HepG2 (cell line): Measurements from ENCODE around the gene STK11. TPM values are rescaled to one million over a fixed set of nuclear protein-coding genes. Genes with fewer than 3 reads are reported as not detected.

Source experiments
- ARNTL ChIP-seq: sonication (generic); formaldehyde crosslinking; IDR thresholded peaks from 2 replicates; pipeline ENCODE4 v1.4.0; 2020; ENCODE audit warnings: mild to moderate bottlenecking, missing genetic modification reagents
- BORCS8-MEF2B ChIP-seq: sonication (generic); formaldehyde crosslinking; IDR thresholded peaks from 2 replicates; pipeline ENCODE4 v1.8.0; 2022; ENCODE audit warnings: mild to moderate bottlenecking, missing genetic modification reagents
- DBP ChIP-seq: sonication (generic); formaldehyde crosslinking; IDR thresholded peaks from 2 replicates; pipeline ENCODE4 v1.4.0; 2020; ENCODE audit warnings: missing genetic modification reagents; ENCODE audit errors: not compliant biosample characterization
- FOXA1 ChIP-seq, 2 experiments: fragments of 450-650 bp in 1 of 2; sonication (generic) in 1 of 2; formaldehyde crosslinking in 1 of 2; IDR thresholded peaks; 2 replicates each; pipeline versions ENCODE4 v1.4.0 to v1.6.1; 2016 to 2020; ENCODE audit warnings: missing genetic modification reagents in 1 of 2
- HES4 ChIP-seq: sonication (generic); formaldehyde crosslinking; IDR thresholded peaks from 2 replicates; pipeline ENCODE4 v1.9.0; 2021; ENCODE audit warnings: mild to moderate bottlenecking, missing genetic modification reagents, borderline replicate concordance
- SP5 ChIP-seq: IDR thresholded peaks from 2 replicates; pipeline ENCODE4 v1.6.1; 2016; ENCODE audit warnings: low read depth, borderline replicate concordance
- SRF ChIP-seq: IDR thresholded peaks from 2 replicates; pipeline ENCODE4 v1.6.1; 2011; ENCODE audit warnings: mild to moderate bottlenecking, low read depth, low read length, moderate library complexity
- THRA ChIP-seq: sonication (generic); formaldehyde crosslinking; IDR thresholded peaks from 2 replicates; pipeline ENCODE4 v1.4.0; 2020; ENCODE audit warnings: missing genetic modification reagents, borderline replicate concordance
- ZBTB42 ChIP-seq: sonication (generic); formaldehyde crosslinking; IDR thresholded peaks from 2 replicates; pipeline ENCODE4 v1.5.0; 2020; ENCODE audit warnings: mild to moderate bottlenecking, missing genetic modification reagents
- ZMYM3 ChIP-seq: sonication (generic); formaldehyde crosslinking; IDR thresholded peaks from 2 replicates; pipeline ENCODE4 v1.5.1; 2020; ENCODE audit warnings: mild to moderate bottlenecking, missing genetic modification reagents
- ZNF30 ChIP-seq: sonication (generic); formaldehyde crosslinking; IDR thresholded peaks from 2 replicates; pipeline ENCODE4 v1.5.0; 2020; ENCODE audit warnings: mild to moderate bottlenecking, missing genetic modification reagents
- ZNF567 ChIP-seq: sonication (generic); formaldehyde crosslinking; IDR thresholded peaks from 2 replicates; pipeline ENCODE4 v1.8.1; 2023; ENCODE audit warnings: mild to moderate bottlenecking, missing genetic modification reagents, borderline replicate concordance
- ZSCAN30 ChIP-seq: sonication (generic); formaldehyde crosslinking; IDR thresholded peaks from 2 replicates; pipeline ENCODE4 v1.5.0; 2020; ENCODE audit warnings: mild to moderate bottlenecking, missing genetic modification reagents
- polyA plus RNA-seq, 8 experiments: library from polyadenylated mRNA; depleted of rRNA in 3 of 8; stranded (reverse) in 7 of 8; unstranded in 1 of 8; fragments of >200 nt; fragmentation: Illumina TruSeq in 4 of 8; extraction: Trizol in 4 of 8; gene quantifications; 2 replicates each; pipeline versions ENCODE4 v1.2.1 to v1.2.3, GENCODE V29; 2011 to 2016; ENCODE audit warnings: low read depth in 4 of 8, missing spikeins in 1 of 8, mixed read lengths in 1 of 8; ENCODE audit not compliant: insufficient read depth in 1 of 8
- total RNA-seq, 5 experiments: library from RNA; depleted of rRNA; stranded (reverse); fragments of >200 nt; fragmentation: Illumina TruSeq; extraction: Trizol; gene quantifications; 2 replicates each; pipeline ENCODE4 v1.2.3, GENCODE V29; 2016; ENCODE audit warnings: low read depth in 1 of 5
- TF ChIP-seq, protein P1 (sequence below): sonication (generic); formaldehyde crosslinking; IDR thresholded peaks from 2 replicates; pipeline ENCODE4 v1.5.0; 2020; ENCODE audit warnings: mild to moderate bottlenecking, missing genetic modification reagents, borderline replicate concordance

STK11 gene
- total and polyA plus RNA-seq, 2 of the 13 experiments (the other 11 are each of a cell fraction or from before 2014, with no cell fraction given) = 27.5 to 43.6 TPM

- TF ChIP-seq THRA (CRISPR knock-in tag) (peak; percentile 86; the same call in 1 of the 2 replicates), SP5 (CRISPR knock-in tag) (peak; percentile 90), ARNTL (CRISPR knock-in tag) (0 out of 2 replicates have a peak, but pooled peaks have one; percentile 42), ZBTB42 (CRISPR knock-in tag) (no peak), BORCS8-MEF2B (peak; percentile 72), ZMYM3 (CRISPR knock-in tag) (no peak), ZNF30 (no peak), FOXA1 (IDR thresholded peaks at IDR 0.05) (no peak), FOXA1 (CRISPR knock-in tag; IDR thresholded peaks at IDR 0.05) (peak; percentile 11; the same call in 1 of the 2 replicates), HES4 (CRISPR knock-in tag) (no peak), DBP (CRISPR knock-in tag) (no peak), ZSCAN30 (CRISPR knock-in tag) (no peak), ZNF567 (peak; percentile 55; the same call in 1 of the 2 replicates), SRF (no peak)
- TF ChIP-seq, protein P1, sequence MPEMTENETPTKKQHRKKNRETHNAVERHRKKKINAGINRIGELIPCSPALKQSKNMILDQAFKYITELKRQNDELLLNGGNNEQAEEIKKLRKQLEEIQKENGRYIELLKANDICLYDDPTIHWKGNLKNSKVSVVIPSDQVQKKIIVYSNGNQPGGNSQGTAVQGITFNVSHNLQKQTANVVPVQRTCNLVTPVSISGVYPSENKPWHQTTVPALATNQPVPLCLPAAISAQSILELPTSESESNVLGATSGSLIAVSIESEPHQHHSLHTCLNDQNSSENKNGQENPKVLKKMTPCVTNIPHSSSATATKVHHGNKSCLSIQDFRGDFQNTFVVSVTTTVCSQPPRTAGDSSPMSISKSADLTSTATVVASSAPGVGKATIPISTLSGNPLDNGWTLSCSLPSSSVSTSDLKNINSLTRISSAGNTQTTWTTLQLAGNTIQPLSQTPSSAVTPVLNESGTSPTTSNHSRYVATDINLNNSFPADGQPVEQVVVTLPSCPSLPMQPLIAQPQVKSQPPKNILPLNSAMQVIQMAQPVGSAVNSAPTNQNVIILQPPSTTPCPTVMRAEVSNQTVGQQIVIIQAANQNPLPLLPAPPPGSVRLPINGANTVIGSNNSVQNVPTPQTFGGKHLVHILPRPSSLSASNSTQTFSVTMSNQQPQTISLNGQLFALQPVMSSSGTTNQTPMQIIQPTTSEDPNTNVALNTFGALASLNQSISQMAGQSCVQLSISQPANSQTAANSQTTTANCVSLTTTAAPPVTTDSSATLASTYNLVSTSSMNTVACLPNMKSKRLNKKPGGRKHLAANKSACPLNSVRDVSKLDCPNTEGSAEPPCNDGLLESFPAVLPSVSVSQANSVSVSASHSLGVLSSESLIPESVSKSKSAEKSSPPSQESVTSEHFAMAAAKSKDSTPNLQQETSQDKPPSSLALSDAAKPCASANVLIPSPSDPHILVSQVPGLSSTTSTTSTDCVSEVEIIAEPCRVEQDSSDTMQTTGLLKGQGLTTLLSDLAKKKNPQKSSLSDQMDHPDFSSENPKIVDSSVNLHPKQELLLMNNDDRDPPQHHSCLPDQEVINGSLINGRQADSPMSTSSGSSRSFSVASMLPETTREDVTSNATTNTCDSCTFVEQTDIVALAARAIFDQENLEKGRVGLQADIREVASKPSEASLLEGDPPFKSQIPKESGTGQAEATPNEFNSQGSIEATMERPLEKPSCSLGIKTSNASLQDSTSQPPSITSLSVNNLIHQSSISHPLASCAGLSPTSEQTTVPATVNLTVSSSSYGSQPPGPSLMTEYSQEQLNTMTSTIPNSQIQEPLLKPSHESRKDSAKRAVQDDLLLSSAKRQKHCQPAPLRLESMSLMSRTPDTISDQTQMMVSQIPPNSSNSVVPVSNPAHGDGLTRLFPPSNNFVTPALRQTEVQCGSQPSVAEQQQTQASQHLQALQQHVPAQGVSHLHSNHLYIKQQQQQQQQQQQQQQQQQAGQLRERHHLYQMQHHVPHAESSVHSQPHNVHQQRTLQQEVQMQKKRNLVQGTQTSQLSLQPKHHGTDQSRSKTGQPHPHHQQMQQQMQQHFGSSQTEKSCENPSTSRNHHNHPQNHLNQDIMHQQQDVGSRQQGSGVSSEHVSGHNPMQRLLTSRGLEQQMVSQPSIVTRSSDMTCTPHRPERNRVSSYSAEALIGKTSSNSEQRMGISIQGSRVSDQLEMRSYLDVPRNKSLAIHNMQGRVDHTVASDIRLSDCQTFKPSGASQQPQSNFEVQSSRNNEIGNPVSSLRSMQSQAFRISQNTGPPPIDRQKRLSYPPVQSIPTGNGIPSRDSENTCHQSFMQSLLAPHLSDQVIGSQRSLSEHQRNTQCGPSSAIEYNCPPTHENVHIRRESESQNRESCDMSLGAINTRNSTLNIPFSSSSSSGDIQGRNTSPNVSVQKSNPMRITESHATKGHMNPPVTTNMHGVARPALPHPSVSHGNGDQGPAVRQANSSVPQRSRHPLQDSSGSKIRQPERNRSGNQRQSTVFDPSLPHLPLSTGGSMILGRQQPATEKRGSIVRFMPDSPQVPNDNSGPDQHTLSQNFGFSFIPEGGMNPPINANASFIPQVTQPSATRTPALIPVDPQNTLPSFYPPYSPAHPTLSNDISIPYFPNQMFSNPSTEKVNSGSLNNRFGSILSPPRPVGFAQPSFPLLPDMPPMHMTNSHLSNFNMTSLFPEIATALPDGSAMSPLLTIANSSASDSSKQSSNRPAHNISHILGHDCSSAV (CRISPR knock-in tag) = 0 out of 2 replicates have a peak, but pooled peaks have one; percentile 66
Measured at GRCh38 chr19:1259206-1259875, 53.8 kb downstream of the STK11 start (continued).
